GM12873 (cell line): Measurements from ENCODE around the gene GNAI3.

ENCODE experiments used
- CTCF ChIP-seq: IDR thresholded peaks from 2 replicates; pipeline ENCODE4 v1.5.1; 2012; ENCODE audit warnings: low read depth, mild to moderate bottlenecking, moderate library complexity, low read length, control low read depth; ENCODE audit not compliant: insufficient read depth; ENCODE audit errors: missing control alignments

GNAI3 gene

GRCh38 chr1:109586055-109586454 is 37.6 kb downstream of the GNAI3 start:
- no peak for TF ChIP-seq CTCF

DNA sequence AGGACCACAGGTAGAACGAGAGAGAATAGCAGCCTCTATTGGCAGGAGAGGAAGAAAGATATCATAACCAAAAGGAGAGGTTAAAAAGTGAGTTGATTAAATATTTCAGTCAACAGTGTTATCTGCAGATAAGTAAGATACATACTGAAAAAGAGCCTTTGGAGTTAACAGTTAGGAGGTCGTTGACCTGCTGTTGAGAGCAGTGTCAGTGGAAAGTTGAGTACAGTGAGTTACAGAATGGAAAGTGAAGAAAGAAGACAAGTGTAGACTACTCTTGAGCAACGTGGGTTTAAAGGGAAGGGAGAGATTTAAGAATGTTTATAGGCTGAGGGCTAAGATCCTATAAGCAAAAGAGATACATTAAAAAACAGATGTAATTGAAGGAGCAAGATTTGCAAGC is 40.8 kb downstream of the GNAI3 start:
- TF ChIP-seq CTCF, result no peak

GRCh38 chr1:109589679-109590078 is 41.3 kb downstream of the GNAI3 start:
- TF ChIP-seq CTCF, result no peak

DNA sequence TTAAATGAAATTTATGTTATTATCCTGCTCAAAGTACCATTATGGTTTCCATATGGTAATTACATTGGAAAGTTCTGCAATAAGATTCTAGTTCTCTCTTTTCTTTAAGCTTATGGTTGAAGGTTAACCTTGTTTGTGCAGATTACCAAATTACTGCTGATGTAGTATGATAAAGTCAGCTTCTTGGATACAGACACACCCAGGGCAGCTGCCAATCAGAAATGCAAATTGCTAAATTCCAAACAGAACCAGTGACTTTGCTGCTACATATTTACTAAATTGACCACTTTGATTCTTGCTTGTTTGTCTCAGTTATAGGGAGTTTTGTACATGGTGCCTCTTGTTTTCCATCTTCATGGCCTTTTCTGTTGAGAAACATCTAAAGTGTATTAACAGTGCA is 44.5 kb downstream of the GNAI3 start:
- no peak for TF ChIP-seq CTCF

- TF ChIP-seq CTCF, result no peak
These were observed 47.1 kb downstream of the GNAI3 start for GRCh38 chr1:109595531-109595930.

GRCh38 chr1:109598156-109598555 is 49.7 kb downstream of the GNAI3 start:
- TF ChIP-seq CTCF, result no peak

- TF ChIP-seq CTCF, result peak; percentile 42
These were observed 50.2 kb downstream of the GNAI3 start for GRCh38 chr1:109598655-109599054.
